B cell (primary cell): Measurements from ENCODE around the gene TAF5L. TPM values are rescaled to one million over a fixed set of nuclear protein-coding genes. Genes with fewer than 3 reads are reported as not detected.

Experiments
- ATAC-seq: fragments of 200-7000 bp; cut with Tn5 transposase; one replicate; pipeline ENCODE4 v1.10.0; 2021; ENCODE audit warnings: low read depth, mild to moderate bottlenecking, moderate number of reproducible peaks, moderate library complexity
- CTCF ChIA-PET: fragments of 350-600 bp; sonication (Branson Sonifier 250); formaldehyde crosslinking; loops from one replicate; lab custom pipeline; 2021; ENCODE audit warnings: antibody characterized with exemption, inconsistent platforms; lab: Charles Lee
- POLR2A ChIA-PET: fragments of 350-600 bp; sonication (Branson Sonifier 250); formaldehyde crosslinking; loops from one replicate; lab custom pipeline; 2021; ENCODE audit warnings: antibody characterized with exemption; lab: Charles Lee
- DNase-seq: peaks from one replicate; pipeline ENCODE4 v3.0.0; 2013
- H2AFZ ChIP-seq: 2 replicates; pipeline ENCODE4 v1.6.1; 2012; ENCODE audit warnings: mild to moderate bottlenecking, low read depth, low read length; ENCODE audit not compliant: insufficient read depth, poor library complexity, severe bottlenecking
- H3K27ac ChIP-seq, 2 donors: 1 replicate in 1 of 2; 2 replicates in 1 of 2; pipeline ENCODE4 v1.5.1; 2012 to 2013; ENCODE audit warnings: low read length in 2 of 2, mild to moderate bottlenecking in 2 of 2, moderate library complexity in 1 of 2
- H3K27me3 ChIP-seq, 4 experiments: fragments of 200-600 bp in 1 of 4; sonication (generic) in 1 of 4; replicated peaks in 1 of 4; 1 replicate in 2 of 4; 2 replicates in 2 of 4; pipeline versions ENCODE4 v1.6.1 to v1.7.0; 2013 to 2016; ENCODE audit warnings: low read length in 3 of 4, mild to moderate bottlenecking in 2 of 4, mixed read lengths in 1 of 4, moderate library complexity in 1 of 4; ENCODE audit not compliant: insufficient read depth in 4 of 4, control insufficient read depth in 3 of 4; ENCODE audit errors: control extremely low read depth in 1 of 4
- H3K36me3 ChIP-seq, 2 experiments: replicated peaks in 1 of 2; 1 replicate in 1 of 2; 2 replicates in 1 of 2; pipeline versions ENCODE4 v1.6.1 to v1.7.1; 2013; ENCODE audit warnings: low read length in 1 of 2; ENCODE audit not compliant: insufficient read depth in 2 of 2, control insufficient read depth in 1 of 2; ENCODE audit errors: control extremely low read depth in 1 of 2, extremely low read depth in 1 of 2
- H3K4me1 ChIP-seq, 2 donors: fragments of 200-600 bp in 1 of 2; sonication (generic) in 1 of 2; 1 replicate in 1 of 2; 2 replicates in 1 of 2; pipeline versions ENCODE4 v1.5.1 to v1.6.1; 2013 to 2017; ENCODE audit warnings: low read length in 2 of 2; ENCODE audit not compliant: control insufficient read depth in 2 of 2, insufficient read depth in 2 of 2
- H3K4me2 ChIP-seq: replicated peaks from 2 replicates; pipeline ENCODE3; 2012; ENCODE audit warnings: mild to moderate bottlenecking, low read depth, low read length; ENCODE audit not compliant: poor library complexity, severe bottlenecking
- H3K4me3 ChIP-seq, 5 experiments: fragments of 200-600 bp in 1 of 5; sonication (generic) in 1 of 5; 1 replicate in 3 of 5; 2 replicates in 2 of 5; pipeline versions ENCODE4 v1.5.1 to v1.7.0; 2011 to 2016; ENCODE audit warnings: low read length in 4 of 5, mild to moderate bottlenecking in 4 of 5, low read depth in 2 of 5, control low read depth in 1 of 5, moderate library complexity in 1 of 5; ENCODE audit not compliant: insufficient read depth in 1 of 5; ENCODE audit errors: control extremely low read depth in 1 of 5, extremely low read depth in 1 of 5
- H3K79me2 ChIP-seq: fragments of 200-600 bp; sonication (generic); one replicate; pipeline ENCODE4 v1.6.0; 2016; ENCODE audit warnings: low read length; ENCODE audit not compliant: control insufficient read depth, insufficient read depth
- H3K9ac ChIP-seq: fragments of 200-600 bp; sonication (generic); 2 replicates; pipeline ENCODE4 v1.6.1; 2017; ENCODE audit warnings: mild to moderate bottlenecking, low read length, moderate library complexity
- H3K9me3 ChIP-seq, 3 donors: one replicate each; pipeline versions ENCODE4 v1.6.1 to v1.7.1; 2013; ENCODE audit warnings: low read length in 2 of 3; ENCODE audit not compliant: control insufficient read depth in 2 of 3, insufficient read depth in 1 of 3; ENCODE audit errors: control extremely low read depth in 1 of 3
- H4K20me1 ChIP-seq: 2 replicates; pipeline ENCODE4 v1.6.0; 2012; ENCODE audit warnings: mild to moderate bottlenecking, low read length; ENCODE audit not compliant: insufficient read depth, control insufficient read depth, poor library complexity, severe bottlenecking
- H3K27ac Mint-ChIP-seq: one replicate; pipeline ENCODE4 v1.8.0; 2021; ENCODE audit warnings: mixed read lengths
- H3K27me3 Mint-ChIP-seq: one replicate; pipeline ENCODE4 v1.8.0; 2021; ENCODE audit warnings: mixed read lengths
- H3K4me1 Mint-ChIP-seq: one replicate; pipeline ENCODE4 v1.8.0; 2021; ENCODE audit warnings: mixed read lengths
- H3K4me3 Mint-ChIP-seq: one replicate; pipeline ENCODE4 v1.8.0; 2021; ENCODE audit warnings: mixed read lengths
- H3K9me3 Mint-ChIP-seq: one replicate; pipeline ENCODE4 v1.8.0; 2022; ENCODE audit warnings: mixed read lengths; ENCODE audit not compliant: insufficient read depth
- CTCF ChIP-seq: fragments of 200-600 bp; IDR thresholded peaks from one replicate; pipeline ENCODE4 v1.8.0; 2022; ENCODE audit warnings: antibody characterized with exemption, mild to moderate bottlenecking
- EZH2 ChIP-seq: IDR thresholded peaks from 2 replicates; pipeline ENCODE4 v1.6.1; 2012; ENCODE audit warnings: borderline replicate concordance, low read depth, mild to moderate bottlenecking, moderate library complexity, low read length; ENCODE audit not compliant: insufficient read depth, poor library complexity, severe bottlenecking
- WGBS: methylation state at CpG from one replicate; pipeline ENCODE4 v1.1.5; 2013; ENCODE audit warnings: missing lambda C conversion rate; ENCODE audit not compliant: insufficient coverage; 5-methylcytosine and 5-hydroxymethylcytosine counted together
- intact Hi-C: fragments of 100-400 bp; cut with micrococcal nuclease; formaldehyde crosslinking; loops from one replicate; pipeline ENCODE4 v1.10.0; 2022
- polyA plus RNA-seq: library from polyadenylated mRNA; depleted of rRNA; stranded (reverse); fragments of >200 nt; gene quantifications from 2 replicates; pipeline ENCODE4 v1.2.3, GENCODE V29; 2012
- total RNA-seq, 2 donors: library from RNA; stranded (reverse); fragments of 120-200 nt in 1 of 2; gene quantifications; 1 replicate in 1 of 2; 2 replicates in 1 of 2; pipeline versions ENCODE4 v1.2.3 to v1.2.4, GENCODE V29; 2013 to 2022

Gene TAF5L
- total and polyA plus RNA-seq, 2 donors (not counting 1 experiment from before 2014, with no cell fraction given), result 15.7 to 24.0 TPM

- WGBS, result 100% methylated on average over 1 of the region's 3 CpGs
- no peaks in the 10 kb centered on the region for H3K27me3 ChIP-seq
- H3K4me1 ChIP-seq, result no peaks in the 10 kb centered on the region
- H3K36me3 ChIP-seq, result peaks cover 9 to 51% of the 10 kb centered on the region in 2 experiments
- no peaks in the 10 kb centered on the region for H4K20me1 ChIP-seq
- H3K4me1 Mint-ChIP-seq, result no peaks in the 10 kb centered on the region
- no peaks in the 10 kb centered on the region for H3K9me3 ChIP-seq
- H3K4me2 ChIP-seq, result no peak overlapping the region
- TF ChIP-seq CTCF (no peak), EZH2 (no peak)
- no peak overlapping the region for H3K9ac ChIP-seq
- no peak overlapping the region for H3K27ac Mint-ChIP-seq
- ChIA-PET POLR2A (no interaction called here), CTCF (interaction anchor here (0.7 to 0.8 kb wide), 2 partner anchors 10 to 26 kb away, joined by 3 read pairs; no protein-coding TSS in a partner anchor)
- H3K27ac ChIP-seq, result no peak overlapping the region
- intact Hi-C loops, result no loop called here
- peaks cover 9% of the 10 kb centered on the region for H3K79me2 ChIP-seq
- no peak overlapping the region for H3K4me3 Mint-ChIP-seq
- ATAC-seq (no peak), DNase-seq (no peak)
- no peak overlapping the region for H2AFZ ChIP-seq
- H3K27me3 Mint-ChIP-seq, result no peaks in the 10 kb centered on the region
- H3K9me3 Mint-ChIP-seq, result no peaks in the 10 kb centered on the region
- H3K4me3 ChIP-seq, result no peak overlapping the region
Measured at GRCh38 chr1:229597877-229598276, 28.0 kb downstream of the TAF5L start.

- POLR2A ChIA-PET, result no interaction called here
Measured at GRCh38 chr1:229596925-229597699, 28.8 kb downstream of the TAF5L start.

More at GRCh38 chr1:229596925-229597699, 28.8 kb downstream of the TAF5L start:
- intact Hi-C loops, result no loop called here
- 67% methylated on average over 4 of the region's 7 CpGs for WGBS
- H3K27ac ChIP-seq, result no peak overlapping the region
- CTCF ChIA-PET, result no interaction called here
- Mint-ChIP-seq H3K27ac (no peak overlapping the region), H3K27me3 (no peaks in the 10 kb centered on the region), H3K4me1 (no peaks in the 10 kb centered on the region), H3K4me3 (no peak overlapping the region), H3K9me3 (no peaks in the 10 kb centered on the region)
- peaks cover 9 to 46% of the 10 kb centered on the region in 2 experiments for H3K36me3 ChIP-seq
- no peaks in the 10 kb centered on the region for H3K4me1 ChIP-seq
- H2AFZ ChIP-seq, result no peak overlapping the region
- H3K27me3 ChIP-seq, result no peaks in the 10 kb centered on the region
- no peak for ATAC-seq
- peaks cover 4% of the 10 kb centered on the region for H4K20me1 ChIP-seq
- no peak overlapping the region for H3K4me3 ChIP-seq
- no peak overlapping the region for H3K9ac ChIP-seq
- no peak overlapping the region for H3K4me2 ChIP-seq
- TF ChIP-seq EZH2, result no peak
- no peak for TF ChIP-seq CTCF
- peaks cover 9% of the 10 kb centered on the region for H3K79me2 ChIP-seq
- H3K9me3 ChIP-seq, result no peaks in the 10 kb centered on the region
- no peak for DNase-seq
